ENCODE data around the gene IGSF6.

DNA sequence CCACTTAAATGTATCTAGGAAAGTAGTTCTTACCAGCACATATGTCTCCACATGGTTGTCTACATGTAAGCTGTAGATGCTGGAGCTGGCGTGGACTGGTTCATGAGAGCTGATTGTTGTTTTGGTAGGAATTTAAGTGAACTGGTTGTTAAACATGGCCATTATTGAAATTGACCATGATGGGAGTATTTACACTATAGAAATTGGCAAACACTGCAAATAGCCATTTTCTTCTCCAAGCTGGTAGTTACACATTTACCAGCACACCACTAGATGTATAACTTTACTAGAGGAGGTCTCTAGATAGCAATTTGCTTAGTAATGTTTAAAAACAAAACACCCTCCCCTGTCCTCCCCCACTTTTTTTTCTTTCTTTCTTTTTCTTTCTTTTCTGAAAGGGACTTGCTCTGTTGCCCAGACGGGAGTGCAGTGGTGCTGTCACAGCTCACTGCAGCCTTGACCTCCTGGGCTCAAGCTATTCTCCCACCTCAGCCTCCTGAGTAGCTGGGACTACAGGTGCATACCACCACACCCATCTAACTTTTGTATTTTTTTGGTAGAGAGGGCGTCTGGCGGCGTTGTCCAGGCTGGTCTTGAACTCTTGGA is 24.2 kb downstream of the IGSF6 start:
- no peak for TF ChIP-seq POLR2A (IDR thresholded peaks at IDR 0.05)
- TF ChIP-seq, protein P1, sequence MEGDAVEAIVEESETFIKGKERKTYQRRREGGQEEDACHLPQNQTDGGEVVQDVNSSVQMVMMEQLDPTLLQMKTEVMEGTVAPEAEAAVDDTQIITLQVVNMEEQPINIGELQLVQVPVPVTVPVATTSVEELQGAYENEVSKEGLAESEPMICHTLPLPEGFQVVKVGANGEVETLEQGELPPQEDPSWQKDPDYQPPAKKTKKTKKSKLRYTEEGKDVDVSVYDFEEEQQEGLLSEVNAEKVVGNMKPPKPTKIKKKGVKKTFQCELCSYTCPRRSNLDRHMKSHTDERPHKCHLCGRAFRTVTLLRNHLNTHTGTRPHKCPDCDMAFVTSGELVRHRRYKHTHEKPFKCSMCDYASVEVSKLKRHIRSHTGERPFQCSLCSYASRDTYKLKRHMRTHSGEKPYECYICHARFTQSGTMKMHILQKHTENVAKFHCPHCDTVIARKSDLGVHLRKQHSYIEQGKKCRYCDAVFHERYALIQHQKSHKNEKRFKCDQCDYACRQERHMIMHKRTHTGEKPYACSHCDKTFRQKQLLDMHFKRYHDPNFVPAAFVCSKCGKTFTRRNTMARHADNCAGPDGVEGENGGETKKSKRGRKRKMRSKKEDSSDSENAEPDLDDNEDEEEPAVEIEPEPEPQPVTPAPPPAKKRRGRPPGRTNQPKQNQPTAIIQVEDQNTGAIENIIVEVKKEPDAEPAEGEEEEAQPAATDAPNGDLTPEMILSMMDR (IDR thresholded peaks at IDR 0.05) = no peak
